ENCODE results near the gene OR2C1.
A peak's percentile ranks its signal among the peaks of the same experiment; 100 is the strongest.

The OR2C1 gene

DNA sequence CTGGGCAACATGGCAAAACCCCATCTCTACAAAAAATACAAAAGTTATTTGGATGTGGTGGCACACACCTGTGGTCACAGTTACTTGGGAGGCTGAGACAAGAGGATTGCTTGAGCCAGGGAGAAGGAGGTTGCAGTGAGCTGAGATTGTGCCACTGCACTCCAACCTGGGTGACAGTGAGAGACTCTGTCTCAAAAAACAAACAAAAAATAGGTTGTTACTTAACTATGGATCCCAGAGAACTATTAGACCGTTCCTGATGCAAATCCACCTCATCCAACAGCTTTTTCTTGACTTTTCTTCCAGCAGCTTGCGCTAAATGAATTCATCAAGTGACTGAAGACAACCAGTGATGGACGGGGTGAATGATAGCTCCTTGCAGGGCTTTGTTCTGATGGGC is at the start of gene OR2C1:
Gene OR2C1, plus strand, starts transcription at position 301 of the 400 bp plus-strand sequence. Its CDS starts 52 bp downstream, at position 353.
- DNase-seq (ENCODE audit: low spot score): no peak

DNA sequence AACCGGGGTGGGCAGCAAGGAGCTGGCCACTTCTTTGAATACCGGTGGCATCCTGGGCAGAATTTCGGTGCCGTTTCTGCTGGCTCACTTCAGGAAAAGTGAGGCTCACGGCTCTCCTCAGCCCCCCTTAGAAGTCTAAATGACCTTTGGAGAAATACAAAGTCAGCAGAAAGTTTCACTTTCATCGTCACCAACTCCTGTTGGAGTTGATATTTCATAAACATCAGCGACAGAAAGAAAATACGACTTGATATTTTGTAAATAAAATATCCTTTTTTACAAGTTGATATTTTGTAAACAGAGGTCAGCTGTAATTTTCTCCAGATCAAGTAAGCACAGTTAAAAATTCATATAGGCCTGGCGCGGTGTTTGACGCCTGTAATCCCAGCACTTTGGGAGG is 49.6 kb upstream of the OR2C1 start:
- no peak for DNase-seq (ENCODE audit: low spot score)

DNA sequence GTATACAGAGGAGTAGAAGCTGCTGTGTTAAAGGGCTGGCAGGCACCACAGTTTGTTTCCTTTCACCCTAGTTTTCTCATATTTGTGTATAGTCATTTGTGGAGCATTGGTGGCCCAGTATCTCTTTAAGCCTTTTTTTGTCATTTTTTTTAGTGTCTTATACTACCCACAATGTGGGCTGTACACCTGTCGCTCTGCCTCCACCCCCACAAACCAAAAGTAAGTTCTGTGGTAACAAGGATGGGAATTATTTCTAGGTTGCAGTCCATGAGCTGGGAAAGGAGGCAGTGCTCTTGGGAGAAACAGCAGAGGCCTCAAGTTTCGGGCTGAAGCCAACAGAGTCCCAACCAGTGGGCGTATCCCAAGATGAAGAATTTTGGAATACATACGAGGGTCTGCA is 44.2 kb upstream of the OR2C1 start:
- no peak for DNase-seq (ENCODE audit: low spot score)

DNA sequence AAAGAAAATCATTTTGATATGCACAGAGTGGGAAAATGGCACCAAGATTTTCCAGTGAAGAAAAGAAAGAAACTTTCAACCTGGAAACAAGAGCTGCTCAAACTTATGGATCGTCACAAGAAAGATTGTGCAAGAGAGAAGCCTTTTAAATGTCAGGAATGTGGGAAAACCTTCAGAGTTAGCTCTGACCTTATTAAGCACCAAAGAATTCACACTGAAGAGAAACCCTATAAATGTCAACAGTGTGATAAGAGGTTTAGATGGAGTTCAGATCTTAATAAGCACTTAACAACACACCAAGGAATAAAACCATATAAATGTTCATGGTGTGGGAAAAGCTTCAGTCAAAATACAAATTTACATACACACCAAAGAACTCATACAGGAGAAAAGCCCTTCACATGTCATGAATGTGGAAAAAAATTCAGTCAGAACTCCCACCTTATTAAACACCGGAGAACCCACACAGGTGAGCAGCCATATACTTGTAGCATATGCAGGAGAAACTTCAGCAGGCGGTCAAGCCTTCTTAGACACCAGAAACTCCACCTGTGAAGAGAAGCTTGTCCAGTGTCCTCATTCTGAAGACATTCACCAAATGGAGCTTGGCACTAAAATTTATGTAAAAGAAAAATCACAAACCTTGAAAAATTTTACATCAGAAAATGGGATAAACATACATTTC is 38.2 kb upstream of the OR2C1 start:
- no peak for DNase-seq (ENCODE audit: low spot score)

DNA sequence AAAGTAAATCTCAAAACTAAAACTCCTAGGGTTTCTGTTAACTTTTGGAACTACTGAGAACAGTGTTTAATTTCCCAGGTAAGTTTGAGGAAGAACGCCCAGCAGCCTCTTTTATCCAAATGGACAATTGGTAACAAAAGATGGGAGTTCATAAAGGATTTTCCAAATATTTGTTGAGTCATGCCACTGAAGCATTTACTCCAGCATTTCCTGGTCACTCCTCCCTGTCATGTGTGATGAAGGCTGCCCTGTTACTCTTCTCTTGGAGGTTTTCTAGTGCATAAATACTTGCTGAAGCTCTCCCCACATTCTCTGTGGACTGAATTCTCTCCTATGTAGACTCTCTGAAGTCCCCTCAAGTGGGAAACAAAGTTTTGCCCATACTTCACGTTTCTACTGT is 33.9 kb upstream of the OR2C1 start:
- DNase-seq (ENCODE audit: low spot score): no peak

DNA sequence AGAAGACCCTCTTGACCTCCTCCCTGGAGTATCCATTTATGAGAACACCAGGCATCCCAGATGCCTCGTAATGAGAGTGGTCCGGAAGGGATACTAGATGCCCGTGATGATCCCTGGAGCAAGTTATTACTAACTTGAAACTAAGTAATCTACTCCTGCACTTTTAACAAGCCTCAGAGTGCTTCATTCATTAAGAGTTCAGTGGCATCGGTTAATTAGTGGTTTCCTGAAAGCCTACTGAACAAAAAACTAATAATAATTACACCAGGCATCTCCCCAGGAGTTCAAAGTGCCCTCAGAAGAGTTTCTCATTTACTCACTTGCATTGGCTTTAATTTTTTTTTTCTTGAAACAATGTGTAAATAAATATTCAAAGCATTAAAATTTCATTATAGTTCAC is 28.2 kb upstream of the OR2C1 start:
- no peak for DNase-seq (ENCODE audit: low spot score)

DNA sequence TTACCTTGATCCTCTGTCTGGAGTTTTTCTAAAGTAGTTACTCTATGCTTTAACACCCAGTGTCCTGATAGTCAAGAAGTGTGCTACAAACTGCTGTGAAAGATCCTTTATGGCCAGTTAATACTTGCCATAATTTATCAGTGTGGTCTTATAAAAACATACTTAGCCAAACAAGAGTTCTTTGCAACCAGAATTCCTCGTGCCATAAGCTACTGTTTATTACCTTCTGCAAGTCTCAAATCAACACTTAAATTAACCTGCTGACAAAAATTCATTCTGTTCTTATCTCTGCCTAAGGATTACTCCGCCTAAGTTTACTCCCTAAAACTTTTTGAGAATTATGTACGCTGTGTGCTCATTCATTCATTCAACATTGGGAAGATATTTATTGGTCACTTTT is 27.6 kb upstream of the OR2C1 start:
- DNase-seq (ENCODE audit: low spot score): no peak

DNA sequence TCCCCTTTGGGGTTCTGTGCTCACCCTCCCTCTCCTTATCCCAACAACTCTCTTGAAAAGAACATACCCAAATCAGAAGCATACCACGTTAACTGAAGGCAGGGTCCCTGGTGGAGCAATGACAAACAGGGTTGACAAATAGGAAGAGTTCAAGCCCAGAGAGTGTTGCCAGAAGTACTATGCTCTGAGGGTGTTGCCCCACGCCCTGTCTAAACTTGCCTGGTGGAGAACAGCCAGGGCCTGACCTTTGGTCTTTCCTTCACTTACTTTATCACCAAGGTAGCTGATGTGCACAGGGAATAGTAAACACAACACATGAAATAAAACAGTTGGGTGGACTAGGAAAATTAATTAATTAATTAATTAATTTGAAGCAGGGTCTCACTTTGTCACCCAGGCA is 27.0 kb upstream of the OR2C1 start:
- no peak for DNase-seq (ENCODE audit: low spot score)

DNA sequence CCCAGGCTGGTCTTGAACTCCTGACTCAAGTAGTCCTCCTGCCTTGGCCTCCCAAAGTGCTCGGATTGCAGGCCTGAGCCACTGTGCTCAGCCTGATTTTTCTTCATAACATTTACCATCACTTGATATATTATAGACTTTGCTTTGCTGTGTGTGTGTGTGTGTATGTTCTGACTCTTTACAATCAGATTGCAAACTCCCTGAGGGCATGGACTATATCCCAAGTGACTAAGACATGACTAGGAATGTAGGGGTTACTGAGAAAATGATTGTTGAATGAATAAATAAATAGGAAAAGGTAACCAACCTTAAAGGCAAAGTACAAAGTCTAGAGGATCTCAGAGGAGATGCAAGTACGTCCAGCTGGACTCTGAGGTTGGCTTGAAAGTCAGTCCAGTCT is 9.6 kb upstream of the OR2C1 start:
- no peak for DNase-seq (ENCODE audit: low spot score)

DNA sequence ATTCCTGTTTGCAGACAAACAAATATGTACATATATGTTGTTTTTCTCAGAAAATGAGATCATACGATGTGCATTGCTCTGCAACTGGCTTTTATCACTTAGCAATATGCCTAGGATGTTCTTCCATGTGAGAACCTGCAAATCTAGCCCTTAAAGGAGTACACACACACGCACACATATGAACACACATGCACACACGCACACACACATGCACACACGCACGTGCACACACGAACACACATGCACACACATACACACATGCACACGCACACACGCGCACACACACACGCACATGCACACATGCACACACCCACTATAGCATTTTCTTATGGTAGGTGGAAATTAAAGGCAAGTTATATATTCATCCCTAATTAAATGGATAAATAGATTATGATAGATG is 8.1 kb upstream of the OR2C1 start:
- DNase-seq (ENCODE audit: low spot score): no peak

DNA sequence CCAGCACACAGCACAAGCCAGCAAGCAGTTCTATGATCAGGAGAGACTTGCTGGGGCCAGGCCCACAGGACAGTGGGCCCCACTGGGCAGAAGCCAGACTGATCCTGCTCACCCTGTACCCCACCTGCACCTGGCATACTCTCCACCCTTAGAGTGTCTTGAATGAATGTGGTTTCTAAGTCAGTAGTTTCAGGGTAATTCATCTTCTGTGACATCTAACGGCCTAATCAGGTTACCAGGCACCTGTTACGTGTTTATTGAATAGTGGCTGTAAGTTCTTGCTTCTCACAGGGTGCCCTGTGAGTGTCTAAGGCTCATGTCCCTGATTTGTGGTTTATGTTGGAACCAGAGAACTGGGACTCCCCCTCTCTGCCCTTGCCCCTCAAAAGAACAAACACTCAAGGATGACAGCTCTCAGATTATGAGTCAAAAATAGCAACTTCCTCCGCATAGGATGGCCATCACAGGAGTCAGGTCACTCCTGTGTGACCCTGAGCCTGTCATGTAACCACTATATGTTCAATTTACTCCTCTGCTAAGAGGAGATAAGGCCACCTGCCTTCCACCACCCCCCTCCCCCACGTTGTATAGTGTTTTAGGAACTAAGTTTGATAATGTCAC is 7.0 kb upstream of the OR2C1 start:
- DNase-seq (ENCODE audit: low spot score): no peak

DNA sequence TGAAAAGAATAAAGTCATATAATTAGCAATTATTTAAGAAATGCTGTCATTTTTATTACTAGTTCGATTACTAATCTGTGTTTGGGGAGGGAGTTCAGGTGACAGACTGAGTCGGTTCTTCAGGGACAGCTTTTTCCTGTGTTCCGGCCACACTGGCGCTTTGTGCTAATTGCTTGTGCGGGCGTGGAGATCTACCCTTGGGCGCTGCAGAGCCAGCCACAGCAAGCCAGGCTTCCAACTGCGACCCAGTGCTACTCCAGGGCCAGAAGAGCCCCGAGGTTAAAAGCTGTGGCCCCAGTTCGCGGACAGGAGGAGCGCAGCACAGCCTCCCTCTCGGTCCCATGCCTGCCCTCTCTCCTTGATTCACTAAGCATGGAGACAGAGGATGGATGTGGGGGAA is 6.5 kb upstream of the OR2C1 start:
- DNase-seq (ENCODE audit: low spot score): no peak

DNA sequence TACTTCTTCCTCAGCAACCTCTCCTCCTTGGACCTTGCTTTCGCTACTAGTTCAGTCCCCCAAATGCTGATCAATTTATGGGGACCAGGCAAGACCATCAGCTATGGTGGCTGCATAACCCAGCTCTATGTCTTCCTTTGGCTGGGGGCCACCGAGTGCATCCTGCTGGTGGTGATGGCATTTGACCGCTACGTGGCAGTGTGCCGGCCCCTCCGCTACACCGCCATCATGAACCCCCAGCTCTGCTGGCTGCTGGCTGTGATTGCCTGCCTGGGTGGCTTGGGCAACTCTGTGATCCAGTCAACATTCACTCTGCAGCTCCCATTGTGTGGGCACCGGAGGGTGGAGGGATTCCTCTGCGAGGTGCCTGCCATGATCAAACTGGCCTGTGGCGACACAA is 429 bp downstream of the OR2C1 start:
- DNase-seq (ENCODE audit: low spot score): no peak

DNA sequence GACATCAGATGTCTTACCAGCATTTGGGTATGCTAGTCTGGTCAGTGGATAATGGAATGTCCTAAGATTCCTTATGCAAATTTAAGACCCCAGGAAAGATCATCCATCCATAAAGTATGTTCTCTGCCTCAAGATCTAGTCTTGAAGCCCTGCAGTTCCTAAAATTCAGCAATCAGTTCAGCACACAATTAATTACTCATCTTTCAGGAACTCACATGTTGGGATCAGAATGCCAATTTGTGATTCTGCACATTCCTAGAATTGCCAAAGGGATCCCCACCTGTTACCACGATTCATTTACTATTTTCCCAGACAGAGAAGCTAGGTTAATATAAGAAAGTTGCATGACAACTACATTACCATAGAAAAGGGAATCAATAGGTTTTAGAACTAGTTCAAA is 3.2 kb downstream of the OR2C1 start:
- DNase-seq (ENCODE audit: low spot score): no peak

DNA sequence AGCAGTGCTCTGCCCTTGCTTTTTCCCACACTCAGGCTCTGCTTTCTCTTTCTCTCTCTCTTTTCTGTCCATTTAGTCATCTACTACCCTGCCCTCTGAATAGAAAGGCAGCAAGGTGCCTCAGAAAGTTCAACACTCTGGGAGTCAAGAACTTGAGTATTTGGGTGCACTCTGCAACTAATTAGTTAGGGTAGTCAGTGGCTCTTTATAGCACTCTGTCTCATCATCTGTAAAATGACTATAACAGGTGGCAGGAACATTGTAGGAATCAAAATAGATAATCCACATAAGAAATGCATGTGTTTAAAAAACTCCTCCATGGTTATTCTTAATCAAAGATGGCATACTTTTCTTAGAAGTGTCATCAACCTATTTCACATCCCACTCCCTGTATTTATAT is 7.2 kb downstream of the OR2C1 start:
- no peak for DNase-seq (ENCODE audit: low spot score)

DNA sequence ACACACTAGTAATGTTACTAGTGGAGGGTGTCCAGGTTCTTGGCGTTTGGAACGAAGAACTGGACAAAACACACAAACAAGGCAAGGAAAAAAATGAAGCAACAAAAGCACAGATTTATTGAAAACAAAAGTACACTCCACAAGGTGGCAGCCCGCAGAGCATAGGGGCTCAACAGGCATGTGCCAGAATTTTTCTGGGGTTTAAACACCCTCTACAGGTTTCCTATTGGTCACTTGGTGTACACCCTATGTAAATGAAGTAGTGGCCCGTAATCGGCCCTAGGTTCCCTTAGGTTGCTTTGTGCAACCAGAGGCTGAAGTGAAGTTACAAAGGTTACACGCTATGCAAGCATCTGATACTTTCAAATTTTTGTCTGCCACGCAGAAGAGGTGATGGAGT is 8.1 kb downstream of the OR2C1 start:
- no peak for DNase-seq (ENCODE audit: low spot score)

DNA sequence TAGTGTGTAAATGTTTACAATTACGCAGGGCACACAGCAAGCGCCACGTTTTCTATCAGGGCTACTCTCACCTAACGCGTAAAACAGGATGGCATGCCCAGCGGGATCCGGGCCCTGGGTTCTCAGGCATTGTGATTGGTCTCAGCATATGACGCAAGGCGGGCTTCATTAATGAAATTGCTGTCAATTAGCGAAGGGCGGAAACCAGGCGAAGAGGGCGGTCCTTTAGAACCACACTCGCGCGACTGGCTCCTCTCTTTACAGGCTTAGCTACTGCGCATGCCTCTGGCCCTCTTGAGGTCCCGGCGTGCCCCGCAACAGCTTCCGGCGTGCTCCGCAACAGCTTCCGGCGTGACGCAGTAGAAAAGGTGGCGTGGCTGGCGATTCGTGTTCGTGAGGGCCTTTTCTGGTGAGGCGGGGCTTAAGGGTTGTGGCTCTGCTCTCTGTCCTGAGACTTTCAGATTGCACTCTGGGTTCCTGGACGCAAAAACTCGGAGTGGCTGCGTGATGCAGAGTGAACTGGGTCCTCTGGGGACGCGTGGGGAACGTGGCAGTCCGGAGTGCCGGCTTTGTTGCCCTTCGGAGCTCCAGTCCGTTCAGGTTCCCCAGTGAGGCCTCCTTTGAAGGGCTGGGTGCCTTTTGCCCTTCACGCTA is 9.2 kb downstream of the OR2C1 start:
- DNase-seq (ENCODE audit: low spot score): peak; percentile 97

DNA sequence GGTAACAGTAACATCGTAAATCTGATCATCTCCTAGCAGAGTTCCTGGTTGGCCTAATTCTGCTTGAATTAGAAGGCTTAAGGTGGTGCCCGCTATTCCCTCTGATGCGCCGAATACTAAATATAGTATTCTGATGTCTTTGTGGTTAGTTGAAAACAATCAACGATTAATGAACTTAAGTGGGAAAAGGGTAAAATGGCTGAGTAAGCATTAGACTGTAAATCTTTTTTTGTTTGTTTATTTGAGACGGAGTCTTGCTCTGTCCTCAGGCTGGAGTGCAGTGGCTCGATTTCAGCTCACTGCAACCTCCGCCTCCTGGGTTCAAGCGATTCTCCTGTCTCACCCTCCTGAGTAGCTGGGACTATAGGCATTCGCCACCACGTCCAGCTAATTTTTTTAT is 13.4 kb downstream of the OR2C1 start:
- DNase-seq (ENCODE audit: low spot score): no peak

DNA sequence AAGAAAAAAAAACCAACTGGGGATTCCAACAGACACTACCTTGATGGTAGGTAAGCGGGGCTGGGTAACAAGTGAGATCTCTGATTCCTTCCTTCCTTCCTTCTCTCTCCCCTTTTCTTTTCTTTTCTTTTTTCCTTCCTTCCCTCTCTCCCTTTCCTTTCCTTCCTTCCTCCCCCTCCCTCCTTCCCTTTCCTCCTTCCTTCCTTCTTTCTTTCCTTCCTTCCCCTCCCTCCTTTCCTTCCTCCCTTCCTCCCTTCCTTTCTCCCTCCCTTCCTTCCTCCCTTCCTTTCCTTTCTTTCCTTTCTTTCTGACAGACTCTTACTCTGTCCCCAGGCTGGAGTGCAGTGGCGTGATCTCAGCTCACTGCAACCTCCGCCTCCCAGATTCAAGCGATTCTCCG is 20.0 kb downstream of the OR2C1 start:
- no peak for DNase-seq (ENCODE audit: low spot score)

DNA sequence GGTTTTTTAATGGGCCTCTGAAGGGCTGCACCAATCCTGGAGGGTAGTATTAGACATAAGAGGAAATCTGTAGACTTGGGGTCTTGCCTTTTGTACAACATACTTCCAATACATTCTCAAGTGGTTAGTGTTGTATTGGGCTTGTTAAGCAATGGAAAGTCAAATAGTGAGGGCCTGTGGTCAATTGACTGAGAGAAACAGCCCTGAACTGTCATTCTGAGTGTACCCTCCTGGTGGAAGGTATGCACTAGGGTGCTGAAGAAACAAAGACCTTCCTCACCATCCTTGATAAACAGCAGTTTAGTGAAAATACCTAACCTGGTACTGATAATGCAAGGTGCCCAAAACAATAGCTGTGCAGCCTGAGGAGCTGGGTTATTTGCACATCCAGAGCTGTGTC is 22.2 kb downstream of the OR2C1 start:
- DNase-seq (ENCODE audit: low spot score): no peak

DNA sequence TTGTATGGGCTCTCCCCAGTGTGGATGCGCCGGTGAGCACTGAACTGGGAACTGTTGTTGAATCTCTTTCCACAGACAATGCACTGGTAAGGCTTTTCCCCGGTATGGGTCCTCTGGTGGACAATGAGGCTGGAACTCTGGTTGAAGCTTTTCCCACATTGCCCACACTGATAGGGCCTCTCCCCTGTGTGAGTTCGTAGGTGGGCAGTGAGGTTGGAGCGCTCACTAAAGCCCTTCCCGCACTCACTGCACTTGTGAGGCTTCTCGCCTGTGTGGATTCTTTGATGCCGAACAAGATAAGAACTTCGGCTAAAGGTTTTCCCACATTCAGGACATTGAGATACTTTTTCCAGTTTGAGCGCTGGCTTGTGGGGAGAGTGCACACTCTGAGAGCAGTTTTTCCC is 27.4 kb downstream of the OR2C1 start:
- no peak for DNase-seq (ENCODE audit: low spot score)

DNA sequence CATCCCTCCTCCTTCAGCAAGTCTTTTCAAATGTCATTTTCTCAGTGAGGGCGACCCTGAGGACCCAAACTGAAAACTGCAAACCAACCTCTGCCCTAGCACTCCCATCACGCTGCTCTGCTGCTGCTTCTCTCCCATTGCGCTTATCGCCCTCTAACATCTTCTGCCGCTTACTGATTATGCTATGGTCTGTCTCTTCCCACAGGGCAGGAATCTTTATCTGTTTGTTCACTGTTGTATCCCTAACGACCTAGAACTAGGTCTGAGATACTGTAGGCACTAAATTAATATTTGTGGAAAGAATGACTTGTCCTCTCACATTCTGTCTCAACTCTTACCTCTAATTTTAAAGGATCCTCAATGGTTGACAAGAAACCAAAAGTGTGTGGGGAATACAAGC is 32.6 kb downstream of the OR2C1 start:
- DNase-seq (ENCODE audit: low spot score): no peak

DNA sequence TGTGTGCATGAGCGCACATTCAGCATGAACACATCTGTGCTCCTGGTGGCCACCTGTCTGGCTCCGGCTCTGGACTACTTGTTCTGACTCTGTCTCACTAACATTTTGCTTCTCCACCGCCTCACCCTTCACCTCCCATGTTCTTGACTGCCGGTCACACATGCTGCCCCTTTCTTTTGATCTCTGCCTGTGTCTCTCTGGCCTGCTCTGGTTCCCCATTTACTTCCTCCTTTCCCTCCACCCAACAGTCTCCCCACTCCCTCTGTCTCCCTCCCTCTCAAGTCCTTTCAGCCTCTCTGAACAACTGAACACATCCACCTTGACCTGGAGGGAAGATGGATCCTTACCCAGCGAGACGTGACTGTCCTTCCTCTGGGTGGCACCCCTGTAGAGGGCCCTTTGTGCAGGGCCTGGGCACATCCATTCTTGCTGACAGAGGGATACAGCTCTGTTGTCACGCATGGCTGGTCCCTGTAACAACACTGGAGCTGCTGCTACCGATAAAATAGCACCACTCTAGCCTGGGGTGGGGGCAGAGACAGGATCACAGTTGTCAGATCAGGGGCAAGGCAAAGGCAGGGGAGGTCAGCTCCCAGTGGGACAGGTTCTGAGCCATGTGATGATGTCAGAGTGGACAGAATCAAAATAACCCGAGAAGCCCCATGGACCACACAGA is 34.1 kb downstream of the OR2C1 start:
- DNase-seq (ENCODE audit: low spot score): no peak

All from Ammon's horn (tissue), 1 donor.